ENCODE data around the gene TAAR8. TPM values are rescaled to one million over a fixed set of nuclear protein-coding genes. Genes with fewer than 3 reads are reported as not detected.
"Not testable (repeated sequence)": the region's sequence is repeated elsewhere in the genome, so short reads cannot be mapped to it uniquely, and the experiment has no call there.

TAAR8 gene
- polyA plus RNA-seq, 4 donors, result not detected

- DNase-seq, result peak; percentile 79 to 82
- peaks cover 0 to 3% (median 0%) of the 10 kb centered on the region in 3 donors for H3K4me1 ChIP-seq (ENCODE audit: control insufficient read depth in 3 of 3, insufficient read depth in 2 of 3, low read depth in 1 of 3, low read length in 2 of 3)
- no peaks in the 10 kb centered on the region for H3K36me3 ChIP-seq (ENCODE audit: control insufficient read depth in 3 of 3, insufficient read depth in 2 of 3, low read depth in 1 of 3, low read length in 3 of 3)
- 4 to 12% (median 10%) methylated on average over 9 of the region's 9 CpGs for WGBS, 3 donors
- peak overlapping the region in 1 of 3 donors; percentile 39 for H3K4me3 ChIP-seq (ENCODE audit: low read depth in 1 of 3, low read length in 3 of 3)
- peaks cover 0 to 3% of the 10 kb centered on the region in 2 donors for H3K9me3 ChIP-seq (ENCODE audit: control insufficient read depth in 2 of 2, insufficient read depth in 1 of 2, low read depth in 1 of 2, low read length in 1 of 2)
- H3K27me3 ChIP-seq (ENCODE audit: control insufficient read depth in 3 of 3, insufficient read depth in 3 of 3, low read length in 3 of 3), result no peaks in the 10 kb centered on the region
- peak; percentile 97 for FAIRE-seq
- no peak overlapping the region for H3K27ac ChIP-seq (ENCODE audit: low read depth in 1 of 3, low read length in 2 of 3)
These were observed 22.0 kb upstream of the TAAR8 start for GRCh38 chr6:132530293-132530974.

- H3K9me3 ChIP-seq (ENCODE audit: control insufficient read depth in 2 of 2, insufficient read depth in 1 of 2, low read depth in 1 of 2, low read length in 1 of 2); H3K4me3 ChIP-seq (ENCODE audit: low read depth in 1 of 3, low read length in 3 of 3); H3K27ac ChIP-seq (ENCODE audit: low read depth in 1 of 3, low read length in 2 of 3); H3K36me3 ChIP-seq (ENCODE audit: control insufficient read depth in 3 of 3, insufficient read depth in 2 of 3, low read depth in 1 of 3, low read length in 3 of 3); FAIRE-seq; H3K27me3 ChIP-seq (ENCODE audit: control insufficient read depth in 3 of 3, insufficient read depth in 3 of 3, low read length in 3 of 3); DNase-seq; H3K4me1 ChIP-seq (ENCODE audit: control insufficient read depth in 3 of 3, insufficient read depth in 2 of 3, low read depth in 1 of 3, low read length in 2 of 3): not testable (repeated sequence)
- 75 to 83% (median 78%) methylated on average over 2 of the region's 2 CpGs for WGBS, 3 donors
These were observed 17.9 kb upstream of the TAAR8 start for GRCh38 chr6:132534546-132534945.

- Histone ChIP-seq H3K9me3 (ENCODE audit: control insufficient read depth in 2 of 2, insufficient read depth in 1 of 2, low read depth in 1 of 2, low read length in 1 of 2) (peaks cover 0 to 3% of the 10 kb centered on the region in 2 donors), H3K27me3 (ENCODE audit: control insufficient read depth in 3 of 3, insufficient read depth in 3 of 3, low read length in 3 of 3) (no peaks in the 10 kb centered on the region), H3K36me3 (ENCODE audit: control insufficient read depth in 3 of 3, insufficient read depth in 2 of 3, low read depth in 1 of 3, low read length in 3 of 3) (no peaks in the 10 kb centered on the region), H3K4me3 (ENCODE audit: low read depth in 1 of 3, low read length in 3 of 3) (no peak overlapping the region), H3K4me1 (ENCODE audit: control insufficient read depth in 3 of 3, insufficient read depth in 2 of 3, low read depth in 1 of 3, low read length in 2 of 3) (no peaks in the 10 kb centered on the region), H3K27ac (ENCODE audit: low read depth in 1 of 3, low read length in 2 of 3) (no peak overlapping the region)
- WGBS, 3 donors, result 88 to 93% (median 91%) methylated on average over 3 of the region's 3 CpGs
- DNase-seq (no peak), FAIRE-seq (no peak)
These were observed 15.3 kb upstream of the TAAR8 start for GRCh38 chr6:132537145-132537544.

- FAIRE-seq (no peak), DNase-seq (no peak)
- Histone ChIP-seq H3K9me3 (ENCODE audit: control insufficient read depth in 2 of 2, insufficient read depth in 1 of 2, low read depth in 1 of 2, low read length in 1 of 2) (peaks cover 0 to 3% of the 10 kb centered on the region in 2 donors), H3K4me1 (ENCODE audit: control insufficient read depth in 3 of 3, insufficient read depth in 2 of 3, low read depth in 1 of 3, low read length in 2 of 3) (no peaks in the 10 kb centered on the region), H3K4me3 (ENCODE audit: low read depth in 1 of 3, low read length in 3 of 3) (no peak within 1 kb of the TSS), H3K36me3 (ENCODE audit: control insufficient read depth in 3 of 3, insufficient read depth in 2 of 3, low read depth in 1 of 3, low read length in 3 of 3) (no peaks in the 10 kb centered on the region), H3K27ac (ENCODE audit: low read depth in 1 of 3, low read length in 2 of 3) (no peak within 1 kb of the TSS), H3K27me3 (ENCODE audit: control insufficient read depth in 3 of 3, insufficient read depth in 3 of 3, low read length in 3 of 3) (no peaks in the 10 kb centered on the region)
- WGBS, 3 donors, result 83 to 87% (median 87%) methylated on average over 4 of the region's 4 CpGs
These were observed 14.5 kb upstream of the TAAR8 start, which contains the start of gene TAAR9 for GRCh38 chr6:132537977-132538376. Gene TAAR9 (plus strand): TSS chr6:132538277. CDS start chr6:132538290, 13 bp downstream.

GRCh38 chr6:132544826-132545225, 7.6 kb upstream of the TAAR8 start:
- H3K27me3 ChIP-seq (ENCODE audit: control insufficient read depth in 3 of 3, insufficient read depth in 3 of 3, low read length in 3 of 3), result no peaks in the 10 kb centered on the region
- no peaks in the 10 kb centered on the region for H3K36me3 ChIP-seq (ENCODE audit: control insufficient read depth in 3 of 3, insufficient read depth in 2 of 3, low read depth in 1 of 3, low read length in 3 of 3)
- DNase-seq (no peak), FAIRE-seq (no peak)
- H3K4me1 ChIP-seq (ENCODE audit: control insufficient read depth in 3 of 3, insufficient read depth in 2 of 3, low read depth in 1 of 3, low read length in 2 of 3), result no peaks in the 10 kb centered on the region
- H3K27ac ChIP-seq (ENCODE audit: low read depth in 1 of 3, low read length in 2 of 3), result no peak overlapping the region
- H3K9me3 ChIP-seq (ENCODE audit: control insufficient read depth in 2 of 2, insufficient read depth in 1 of 2, low read depth in 1 of 2, low read length in 1 of 2), result no peaks in the 10 kb centered on the region
- H3K4me3 ChIP-seq (ENCODE audit: low read depth in 1 of 3, low read length in 3 of 3), result no peak overlapping the region

- Histone ChIP-seq H3K27ac (ENCODE audit: low read depth in 1 of 3, low read length in 2 of 3) (no peak overlapping the region), H3K27me3 (ENCODE audit: control insufficient read depth in 3 of 3, insufficient read depth in 3 of 3, low read length in 3 of 3) (no peaks in the 10 kb centered on the region), H3K4me1 (ENCODE audit: control insufficient read depth in 3 of 3, insufficient read depth in 2 of 3, low read depth in 1 of 3, low read length in 2 of 3) (no peaks in the 10 kb centered on the region), H3K36me3 (ENCODE audit: control insufficient read depth in 3 of 3, insufficient read depth in 2 of 3, low read depth in 1 of 3, low read length in 3 of 3) (no peaks in the 10 kb centered on the region), H3K9me3 (ENCODE audit: control insufficient read depth in 2 of 2, insufficient read depth in 1 of 2, low read depth in 1 of 2, low read length in 1 of 2) (no peaks in the 10 kb centered on the region), H3K4me3 (ENCODE audit: low read depth in 1 of 3, low read length in 3 of 3) (no peak overlapping the region)
- DNase-seq, result no peak
- 93 to 95% (median 95%) methylated on average over 4 of the region's 4 CpGs for WGBS, 3 donors
- no peak for FAIRE-seq
These were observed 3.6 kb upstream of the TAAR8 start for GRCh38 chr6:132548746-132549463.

GRCh38 chr6:132551214-132551613, 1.3 kb upstream of the TAAR8 start:
- H3K27me3 ChIP-seq (ENCODE audit: control insufficient read depth in 3 of 3, insufficient read depth in 3 of 3, low read length in 3 of 3), result no peaks in the 10 kb centered on the region
- WGBS, 3 donors, result 87 to 92% (median 88%) methylated on average over 4 of the region's 4 CpGs

GRCh38 chr6:132560087-132560486, 7.6 kb downstream of the TAAR8 start:
- not testable (repeated sequence) for H3K4me1 ChIP-seq (ENCODE audit: control insufficient read depth in 3 of 3, insufficient read depth in 2 of 3, low read depth in 1 of 3, low read length in 2 of 3); DNase-seq; H3K36me3 ChIP-seq (ENCODE audit: control insufficient read depth in 3 of 3, insufficient read depth in 2 of 3, low read depth in 1 of 3, low read length in 3 of 3); H3K27me3 ChIP-seq (ENCODE audit: control insufficient read depth in 3 of 3, insufficient read depth in 3 of 3, low read length in 3 of 3); H3K4me3 ChIP-seq (ENCODE audit: low read depth in 1 of 3, low read length in 3 of 3); H3K9me3 ChIP-seq (ENCODE audit: control insufficient read depth in 2 of 2, insufficient read depth in 1 of 2, low read depth in 1 of 2, low read length in 1 of 2); FAIRE-seq; H3K27ac ChIP-seq (ENCODE audit: low read depth in 1 of 3, low read length in 2 of 3)
- 76 to 82% (median 80%) methylated on average over 3 of the region's 3 CpGs for WGBS, 3 donors

More at GRCh38 chr6:132551214-132551613, 1.3 kb upstream of the TAAR8 start:
- FAIRE-seq, result no peak
- Histone ChIP-seq H3K4me3 (ENCODE audit: low read depth in 1 of 3, low read length in 3 of 3) (no peak overlapping the region), H3K9me3 (ENCODE audit: control insufficient read depth in 2 of 2, insufficient read depth in 1 of 2, low read depth in 1 of 2, low read length in 1 of 2) (no peaks in the 10 kb centered on the region), H3K4me1 (ENCODE audit: control insufficient read depth in 3 of 3, insufficient read depth in 2 of 3, low read depth in 1 of 3, low read length in 2 of 3) (no peaks in the 10 kb centered on the region), H3K27ac (ENCODE audit: low read depth in 1 of 3, low read length in 2 of 3) (no peak overlapping the region), H3K36me3 (ENCODE audit: control insufficient read depth in 3 of 3, insufficient read depth in 2 of 3, low read depth in 1 of 3, low read length in 3 of 3) (no peaks in the 10 kb centered on the region)
- no peak for DNase-seq

Data from small intestine (tissue), 7 donors.